Loucy (cell line): ENCODE results near the gene RPTOR.

Source experiments
- CTCF ChIP-seq: fragments of 200-600 bp; sonication (generic); conservative IDR thresholded peaks from 2 replicates; pipeline ENCODE4 v1.5.1; 2014; ENCODE audit warnings: mild to moderate bottlenecking, antibody characterized with exemption, low read length
- EZH2phosphoT487 ChIP-seq: fragments of 200-600 bp; IDR thresholded peaks from 2 replicates; pipeline ENCODE4 v1.6.1; 2018; ENCODE audit warnings: antibody characterized with exemption, mild to moderate bottlenecking, moderate library complexity, borderline replicate concordance

GRCh38 chr17:80826346-80826954, 281.8 kb downstream of the RPTOR start:
- TF ChIP-seq CTCF: no peak
- TF ChIP-seq EZH2phosphoT487: no peak
